Coronary artery (tissue), 2 donors: ENCODE data around the gene ELP5.

Experiments
- DNase-seq: peaks from one replicate; pipeline ENCODE4 v3.0.0-alpha.2; 2017; ENCODE audit warnings: low spot score
- H3K27ac ChIP-seq, 2 donors: fragments of 200-600 bp; sonication (generic); one replicate each; pipeline ENCODE4 v1.5.1; 2016 to 2019
- H3K4me3 ChIP-seq: fragments of 200-600 bp; sonication (generic); 2 replicates; pipeline ENCODE4 v1.5.1; 2016; ENCODE audit warnings: mild to moderate bottlenecking, moderate library complexity
- TF ChIP-seq, protein P1 (sequence below): fragments of 200-600 bp; sonication (generic); IDR thresholded peaks from one replicate; pipeline ENCODE4 v1.5.1; 2019; ENCODE audit warnings: antibody characterized with exemption

The ELP5 gene

GRCh38 chr17:7258731-7259554, 6.9 kb downstream of the ELP5 start:
- DNase-seq = no peak
- no peak overlapping the region for H3K27ac ChIP-seq
- no peak overlapping the region for H3K4me3 ChIP-seq
- TF ChIP-seq, protein P1, sequence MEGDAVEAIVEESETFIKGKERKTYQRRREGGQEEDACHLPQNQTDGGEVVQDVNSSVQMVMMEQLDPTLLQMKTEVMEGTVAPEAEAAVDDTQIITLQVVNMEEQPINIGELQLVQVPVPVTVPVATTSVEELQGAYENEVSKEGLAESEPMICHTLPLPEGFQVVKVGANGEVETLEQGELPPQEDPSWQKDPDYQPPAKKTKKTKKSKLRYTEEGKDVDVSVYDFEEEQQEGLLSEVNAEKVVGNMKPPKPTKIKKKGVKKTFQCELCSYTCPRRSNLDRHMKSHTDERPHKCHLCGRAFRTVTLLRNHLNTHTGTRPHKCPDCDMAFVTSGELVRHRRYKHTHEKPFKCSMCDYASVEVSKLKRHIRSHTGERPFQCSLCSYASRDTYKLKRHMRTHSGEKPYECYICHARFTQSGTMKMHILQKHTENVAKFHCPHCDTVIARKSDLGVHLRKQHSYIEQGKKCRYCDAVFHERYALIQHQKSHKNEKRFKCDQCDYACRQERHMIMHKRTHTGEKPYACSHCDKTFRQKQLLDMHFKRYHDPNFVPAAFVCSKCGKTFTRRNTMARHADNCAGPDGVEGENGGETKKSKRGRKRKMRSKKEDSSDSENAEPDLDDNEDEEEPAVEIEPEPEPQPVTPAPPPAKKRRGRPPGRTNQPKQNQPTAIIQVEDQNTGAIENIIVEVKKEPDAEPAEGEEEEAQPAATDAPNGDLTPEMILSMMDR = no peak

DNA sequence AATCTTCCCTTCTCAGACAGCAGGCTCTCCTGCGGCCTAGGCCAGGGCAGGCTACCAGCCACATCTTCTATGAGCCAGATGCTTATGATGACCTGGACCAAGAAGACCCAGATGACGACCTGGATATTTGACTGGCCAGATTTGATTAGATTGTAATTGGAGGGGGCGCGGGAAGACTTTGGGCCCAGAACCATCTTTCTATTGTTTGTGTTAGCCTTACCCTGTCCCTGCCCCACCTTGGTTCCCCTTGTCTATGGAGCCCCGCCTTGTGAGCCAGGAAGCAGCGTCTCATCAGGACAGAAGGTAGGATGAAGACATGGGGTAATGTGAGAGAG, 7.5 kb downstream of the ELP5 start:
- Histone ChIP-seq H3K27ac (no peak overlapping the region), H3K4me3 (no peak overlapping the region)
- TF ChIP-seq, protein P1 = no peak
- no peak for DNase-seq

- TF ChIP-seq, protein P1 = no peak
- Histone ChIP-seq H3K27ac (no peak overlapping the region), H3K4me3 (no peak overlapping the region)
- no peak for DNase-seq
These were observed 8.1 kb downstream of the ELP5 start for GRCh38 chr17:7260151-7260550.

- no peak for DNase-seq
- peak overlapping the region; percentile 69 for H3K4me3 ChIP-seq
- TF ChIP-seq, protein P1 = no peak
- H3K27ac ChIP-seq = no peak overlapping the region
These were observed 8.8 kb downstream of the ELP5 start for GRCh38 chr17:7260651-7261378.

DNA sequence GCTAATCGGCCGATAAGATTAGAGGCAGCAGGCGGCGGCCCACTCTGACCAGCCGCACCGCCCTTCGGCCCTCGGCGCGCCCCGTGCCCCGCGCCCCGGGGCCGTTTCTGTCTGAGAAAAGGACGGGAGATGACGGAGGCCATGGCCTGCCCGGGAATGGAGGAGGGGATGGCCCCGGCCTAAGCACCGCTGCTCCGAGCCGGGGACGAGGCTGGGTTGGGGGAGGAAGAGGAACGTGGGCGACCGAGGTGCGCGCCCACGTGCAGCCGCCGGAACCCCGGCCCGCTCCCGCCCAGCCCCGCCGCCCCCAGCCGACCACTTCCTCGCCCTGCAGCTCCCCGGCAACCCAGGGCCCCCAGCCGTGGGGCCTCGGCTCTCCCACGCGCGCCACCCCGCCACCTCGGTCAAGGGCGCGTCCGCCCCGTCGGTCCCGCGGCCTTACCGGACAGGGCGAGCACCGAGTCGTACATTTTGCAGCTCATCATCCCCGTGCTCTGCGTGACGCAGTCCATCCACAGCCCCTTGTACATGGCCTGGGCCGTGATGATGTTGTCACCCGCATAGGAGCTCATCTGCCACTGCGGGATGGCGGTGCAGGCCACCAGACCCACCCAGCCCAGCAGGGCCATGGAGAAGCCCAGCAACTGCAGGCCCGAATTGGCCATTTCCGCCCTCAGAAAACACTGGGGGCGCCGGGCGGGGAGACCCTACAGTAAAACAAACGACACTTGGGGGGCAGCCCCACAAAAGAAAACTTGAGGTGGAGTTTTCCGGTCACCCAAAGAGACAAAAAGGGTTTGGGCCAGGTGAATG, 9.6 kb downstream of the ELP5 start:
- no peak overlapping the region for H3K27ac ChIP-seq

DNA sequence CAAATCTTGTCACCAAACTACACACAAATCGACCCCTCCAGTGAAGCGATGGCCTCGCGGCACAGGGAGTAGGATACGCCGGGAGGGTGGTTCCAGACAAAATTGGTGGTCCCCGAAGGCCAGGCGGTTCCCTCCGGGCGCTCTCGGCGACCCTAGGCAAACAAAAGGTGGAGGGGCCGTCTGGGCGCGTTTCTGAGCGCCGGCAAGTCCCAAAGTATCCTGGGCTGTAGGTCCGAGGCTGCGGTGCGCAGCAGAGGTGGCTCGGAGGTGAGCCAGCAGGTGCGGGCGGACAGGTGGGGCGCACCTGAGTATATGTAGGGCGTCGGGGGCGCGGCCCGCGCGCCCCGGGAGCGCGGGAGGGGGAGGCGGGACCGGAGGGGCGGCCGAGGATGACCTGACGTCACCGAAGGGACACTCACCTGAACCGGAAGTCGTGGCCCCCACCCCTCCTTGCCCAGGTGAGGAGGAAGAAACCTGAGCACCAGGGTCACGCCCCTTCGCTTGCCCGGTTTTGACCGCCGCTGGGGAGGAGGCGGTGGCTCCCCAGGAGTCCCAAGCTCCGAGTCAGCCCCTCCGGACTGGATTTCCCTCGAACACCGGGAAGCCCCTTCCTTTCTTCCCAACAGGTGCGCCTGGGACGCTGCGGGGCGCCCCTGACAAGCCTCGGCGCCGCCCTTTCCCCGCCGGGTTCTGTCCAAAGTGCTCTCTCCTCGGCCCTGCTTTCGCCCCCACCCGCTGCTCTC, 10.3 kb downstream of the ELP5 start, which contains the start of gene CLDN7:
Gene CLDN7, minus strand, starts transcription at position 287 of the 743 bp plus-strand sequence. CDS start 435 bp downstream, outside the sequence.
- Histone ChIP-seq H3K4me3 (peak within 1 kb of the TSS; percentile 69), H3K27ac (peak within 1 kb of the TSS in 1 of 2 donors; percentile 26)
- TF ChIP-seq, protein P1 = no peak
- no peak for DNase-seq

More for the DNA sequence above, 9.6 kb downstream of the ELP5 start:
- TF ChIP-seq, protein P1 = no peak
- DNase-seq = no peak
- H3K4me3 ChIP-seq = peak overlapping the region; percentile 69
